HG03097 (cell line): ENCODE data around the gene SDC3.
"Not testable (repeated sequence)": the region's sequence is repeated elsewhere in the genome, so short reads cannot be mapped to it uniquely, and the experiment has no call there.

Experiments used
- ATAC-seq: cut with Tn5 transposase; IDR thresholded peaks from one replicate; pipeline ENCODE4 v1.9.1; 2021; ENCODE audit not compliant: unreplicated experiment, low FRiP score

SDC3 gene

DNA sequence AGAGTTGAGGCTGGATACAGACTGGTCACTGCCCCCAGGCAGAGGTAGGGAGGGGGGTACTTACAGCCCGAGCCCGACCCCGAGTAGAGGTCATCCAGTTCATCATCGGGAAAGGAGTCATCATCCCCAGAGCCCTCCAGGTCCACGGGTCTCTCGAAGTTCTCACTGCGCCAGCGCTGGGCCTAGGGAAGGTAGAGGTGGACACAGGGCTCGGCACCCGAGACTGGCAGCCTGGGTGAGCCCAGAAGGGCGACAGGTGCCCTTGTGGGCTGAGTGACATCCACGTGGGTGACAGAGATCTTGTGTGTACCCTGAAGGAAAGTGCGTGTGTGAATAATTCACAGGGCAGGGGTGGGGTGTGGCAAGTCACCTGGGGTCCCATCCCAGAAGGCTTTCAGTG lies 30.0 kb downstream of the SDC3 start:
- ATAC-seq = no peak

DNA sequence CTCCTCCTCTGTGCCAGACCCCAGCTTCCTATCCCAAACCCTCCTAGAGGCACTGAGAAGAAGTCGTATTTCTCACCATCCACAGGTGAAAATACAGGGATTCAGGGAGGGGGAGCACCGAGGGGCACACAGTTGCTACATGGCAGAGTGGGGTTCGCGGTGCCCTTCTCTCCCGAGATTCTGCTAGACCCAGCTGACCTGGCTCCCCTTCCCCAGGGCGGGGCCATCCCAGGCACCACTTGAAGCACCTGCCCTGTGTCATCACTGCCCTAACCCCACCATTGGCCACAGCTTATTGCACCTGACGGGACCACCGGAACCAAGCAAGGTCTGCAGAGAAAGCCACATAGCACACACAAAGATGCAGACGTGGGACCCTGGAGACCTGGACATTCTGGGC lies 30.5 kb downstream of the SDC3 start:
- ATAC-seq = no peak

DNA sequence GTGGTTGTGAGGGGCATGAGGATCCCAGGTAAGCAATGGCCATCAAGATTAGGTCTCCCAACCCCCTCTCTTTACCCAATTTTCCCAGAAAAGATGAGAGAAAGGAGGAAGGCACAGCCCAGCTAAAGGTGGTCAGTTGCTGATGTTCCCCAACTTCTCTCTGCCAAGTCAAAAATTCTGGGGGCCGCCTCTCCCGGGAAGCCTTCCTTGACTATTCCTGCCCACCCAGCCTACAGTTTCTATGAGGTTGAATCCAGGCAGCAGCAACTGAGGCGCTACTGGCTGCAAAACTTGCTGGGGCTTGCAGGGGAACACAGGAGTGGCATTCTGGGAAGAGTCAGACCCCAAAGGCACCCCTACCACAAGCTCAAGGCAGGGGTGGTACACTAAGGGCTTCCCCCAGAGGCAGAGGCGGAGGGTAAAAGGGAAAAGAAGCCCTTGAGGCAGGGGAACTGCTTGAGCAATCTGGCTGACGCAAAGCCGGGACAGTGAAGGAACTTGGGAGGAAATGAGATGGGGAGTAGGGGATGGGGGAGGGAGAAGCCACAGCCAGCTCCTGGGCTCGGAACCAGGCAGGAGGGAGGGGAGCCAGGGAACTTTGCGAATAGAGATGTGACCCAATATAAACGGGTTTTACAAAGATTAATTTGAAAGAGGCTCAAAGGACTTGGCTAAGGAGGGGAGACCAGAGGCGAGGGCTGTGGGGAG lies 31.2 kb downstream of the SDC3 start:
- ATAC-seq = no peak

DNA sequence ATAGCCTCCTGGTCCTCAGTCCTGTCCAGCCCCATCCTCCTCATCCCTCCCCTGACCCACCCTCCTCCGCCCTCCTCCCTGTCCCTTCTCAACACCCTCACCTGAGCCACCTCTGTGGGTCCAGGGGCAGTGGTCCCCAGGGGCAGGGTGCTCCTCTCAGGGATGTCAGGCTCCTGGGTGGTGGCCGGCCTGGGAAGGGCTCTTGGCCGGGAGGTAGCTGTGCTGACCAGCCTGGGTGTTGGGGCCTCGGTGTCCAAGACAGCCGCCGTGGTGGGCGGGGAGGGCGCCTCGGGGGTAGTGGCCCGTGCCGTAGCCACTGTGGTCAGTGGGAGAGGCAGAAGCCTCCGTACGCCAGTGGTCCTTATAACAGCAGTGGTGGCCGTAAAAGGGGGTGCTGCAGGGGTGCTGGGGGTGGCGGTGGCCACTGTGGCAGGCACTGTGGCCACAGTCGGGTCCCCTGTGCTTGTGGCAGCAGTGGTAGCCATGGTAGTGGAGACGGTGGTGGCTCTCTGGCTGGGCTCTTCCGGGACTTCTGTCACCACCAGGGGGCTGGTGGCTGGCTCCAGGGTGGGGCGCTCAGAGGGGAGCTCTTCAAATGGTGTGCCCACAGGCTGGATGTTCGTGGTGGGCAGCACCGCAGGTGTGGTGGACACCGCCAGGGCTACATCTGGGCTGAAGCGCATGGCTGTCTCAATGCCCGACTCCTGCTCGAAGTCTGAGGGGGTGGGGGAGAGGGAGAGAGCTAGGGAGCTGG lies 31.9 kb downstream of the SDC3 start:
- ATAC-seq = no peak

DNA sequence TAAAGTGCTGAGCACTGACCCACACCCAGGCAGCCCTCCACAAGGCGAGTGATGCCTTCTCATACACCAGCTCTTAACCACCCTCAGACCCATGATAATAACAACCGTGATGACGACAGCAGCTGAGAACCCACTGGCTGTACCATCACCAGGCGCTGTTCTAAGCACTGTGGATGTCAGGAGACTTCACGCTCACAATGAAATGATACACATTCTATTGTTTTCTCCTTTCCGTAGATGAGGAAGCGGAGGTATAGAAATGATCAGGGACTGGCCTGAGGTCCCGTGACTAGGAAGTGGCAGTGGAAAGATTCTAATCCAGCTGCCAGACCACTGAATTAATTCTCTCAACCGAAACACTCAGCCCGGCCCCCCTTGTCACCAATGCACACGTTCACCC lies 32.6 kb downstream of the SDC3 start:
- ATAC-seq = no peak

DNA sequence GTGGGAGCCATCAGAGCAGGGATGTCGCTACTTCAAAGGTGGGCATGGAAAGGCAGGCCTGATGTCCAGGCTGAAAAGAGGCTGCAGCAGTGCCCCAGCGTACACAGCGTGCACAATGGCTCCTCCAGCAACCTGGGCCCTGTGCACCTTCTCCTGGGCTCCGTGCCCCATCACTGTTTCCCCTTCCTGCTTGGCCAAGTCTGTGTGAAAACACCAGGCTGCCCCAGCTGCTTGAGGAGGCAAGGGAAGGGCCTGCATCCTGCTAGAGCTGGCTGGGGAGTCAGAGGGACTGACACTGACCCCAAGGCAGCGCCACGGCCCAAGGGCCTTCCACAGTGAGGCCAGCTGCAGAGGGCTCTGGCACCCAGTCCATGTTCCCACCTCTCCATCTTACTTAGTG lies 33.4 kb downstream of the SDC3 start:
- ATAC-seq = no peak

DNA sequence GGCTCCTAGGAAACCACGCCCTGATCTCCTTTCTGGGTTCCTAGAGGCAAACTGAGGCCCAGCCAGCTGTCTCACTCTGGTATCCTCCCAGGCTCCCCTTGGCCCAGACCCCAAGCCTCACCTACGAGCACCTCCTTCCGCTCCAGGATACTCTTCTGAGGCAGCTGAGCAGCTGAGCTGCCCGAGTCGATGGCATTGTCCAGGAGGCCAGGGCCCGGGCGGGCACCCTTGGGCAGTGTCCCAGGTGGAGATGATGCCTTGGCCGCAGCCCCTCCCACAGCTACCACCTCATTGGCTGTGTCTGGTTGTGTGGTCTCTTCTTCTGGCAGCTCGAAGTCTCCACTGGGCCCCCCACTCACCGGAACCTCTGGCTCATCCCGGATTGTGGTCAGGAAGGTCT lies 34.4 kb downstream of the SDC3 start:
- ATAC-seq = no peak

DNA sequence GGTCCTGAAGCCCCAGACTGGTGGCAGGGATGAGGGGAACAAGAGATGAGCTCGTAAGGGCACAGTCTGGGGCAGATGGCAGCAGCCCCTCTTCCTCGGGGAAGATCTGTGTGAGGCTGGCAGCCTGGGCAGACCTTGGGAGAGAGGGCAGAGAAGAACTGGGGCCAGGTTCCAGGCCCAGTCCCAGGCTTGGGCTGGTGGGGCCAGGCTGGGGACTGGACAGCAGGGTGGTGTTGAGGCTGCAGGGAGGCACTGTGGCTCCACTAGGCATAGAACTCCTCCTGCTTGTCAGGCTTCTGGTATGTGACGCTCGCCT lies 35.7 kb downstream of the SDC3 start:
- ATAC-seq = no peak

DNA sequence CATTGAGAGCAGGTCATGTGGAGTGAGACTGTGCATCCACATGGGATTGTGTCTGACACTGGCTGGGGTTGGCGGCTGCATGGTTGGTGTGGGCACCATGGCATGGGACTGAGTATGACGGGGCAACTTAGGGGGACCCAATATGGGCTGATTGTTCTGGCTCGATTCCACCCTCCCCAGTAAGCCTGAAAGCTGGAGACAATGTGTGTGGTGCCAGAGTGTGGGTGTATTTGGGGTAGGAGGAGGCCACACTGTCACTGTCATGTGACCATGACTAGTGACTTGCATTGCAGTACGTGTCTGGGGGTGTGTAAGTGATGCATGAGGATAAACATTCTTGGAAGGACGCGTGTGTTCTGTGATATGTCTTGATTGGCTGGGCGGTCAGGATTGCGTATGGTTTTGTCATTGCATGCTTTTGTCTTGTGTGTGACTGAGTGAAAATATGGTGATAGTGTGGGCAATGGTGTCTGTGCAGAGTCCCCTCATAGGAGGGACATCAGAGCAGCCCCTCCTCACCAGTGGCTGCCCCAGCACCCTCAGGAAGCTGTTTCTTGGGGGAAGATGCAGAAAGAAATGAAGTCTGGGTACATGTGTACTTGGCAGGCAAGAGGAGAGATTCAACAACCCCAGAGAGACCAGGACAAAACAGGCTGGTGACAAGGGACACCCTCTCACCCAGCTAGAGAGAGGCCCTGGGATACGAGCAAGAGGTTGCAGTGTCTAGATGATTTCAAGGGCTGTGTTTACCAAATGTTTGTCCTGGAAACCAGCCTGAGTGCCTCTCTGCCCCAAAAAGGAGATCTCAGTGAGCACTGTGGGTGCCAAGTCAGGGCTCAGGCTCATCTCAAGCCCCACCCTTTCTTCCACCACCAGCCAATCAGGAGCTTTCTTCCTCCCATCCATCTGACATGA lies 36.3 kb downstream of the SDC3 start:
- no peak for ATAC-seq

DNA sequence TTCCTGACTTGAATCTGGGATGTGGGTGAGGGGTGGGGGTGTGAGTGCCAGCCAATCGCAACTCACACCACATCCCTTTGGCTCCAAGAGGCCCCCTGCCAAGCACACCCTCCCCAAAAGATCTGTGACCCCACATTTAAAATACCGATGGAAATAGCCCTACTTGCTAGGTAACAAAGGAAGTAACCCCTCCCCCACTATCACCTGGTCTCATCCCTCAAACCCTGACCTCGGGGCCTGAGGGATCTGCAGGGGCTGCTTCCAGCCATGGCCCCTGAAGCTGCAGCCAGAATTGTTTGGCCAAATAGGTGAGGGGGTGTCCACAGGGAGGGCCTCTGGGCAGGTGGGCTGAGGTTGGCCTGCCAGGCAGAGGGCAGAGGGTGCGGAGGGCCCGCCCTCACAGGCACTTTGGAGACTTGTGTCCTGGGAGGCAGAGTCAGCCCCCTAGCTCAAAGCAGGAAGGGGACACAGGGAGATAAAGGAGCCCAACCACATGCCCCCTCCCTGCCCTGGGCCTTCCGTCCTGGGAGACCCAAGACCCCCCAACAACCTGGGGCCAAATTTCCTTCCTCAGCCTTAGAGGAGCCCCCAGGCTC lies 37.2 kb downstream of the SDC3 start:
- no peak for ATAC-seq

DNA sequence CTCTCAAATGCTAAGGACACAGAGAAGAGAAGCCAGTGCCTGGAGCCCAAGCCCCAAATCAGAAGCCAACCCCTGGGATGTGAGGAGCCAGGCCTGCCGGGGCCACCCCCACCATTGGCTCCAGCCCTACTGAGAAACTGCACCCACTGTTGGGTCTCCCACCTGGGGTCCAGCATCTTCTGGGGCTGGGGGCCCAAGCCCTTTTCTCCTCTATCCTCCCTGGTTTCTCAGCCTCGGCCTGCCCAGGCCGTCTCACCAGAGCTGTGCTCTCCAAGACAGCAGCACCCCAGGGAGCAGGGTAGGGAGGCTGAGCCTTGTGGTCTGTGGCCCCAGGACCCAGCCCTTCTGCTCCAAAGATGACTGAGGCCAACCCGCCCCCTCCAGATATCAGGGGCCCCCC lies 37.9 kb downstream of the SDC3 start:
- ATAC-seq = no peak

DNA sequence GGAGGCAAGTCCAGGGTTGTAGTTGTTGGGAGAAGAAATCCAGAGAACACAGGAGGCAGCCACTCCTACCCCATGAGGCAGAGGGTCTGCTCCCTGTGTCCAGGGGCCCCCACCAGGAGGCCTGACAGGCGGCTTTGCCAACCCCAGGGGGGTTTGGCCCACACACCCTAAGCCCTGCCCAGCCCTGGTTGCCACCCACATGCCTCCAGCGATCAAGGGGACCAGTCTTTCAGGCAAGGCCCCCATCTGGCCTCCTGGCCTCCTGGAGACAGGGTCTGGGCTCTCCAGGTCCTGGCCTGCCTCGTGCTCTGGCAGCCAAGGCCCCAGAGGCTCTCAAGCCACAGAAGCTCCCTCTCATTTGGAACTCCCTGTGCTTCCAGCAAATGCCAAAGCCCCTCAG lies 38.5 kb downstream of the SDC3 start:
- ATAC-seq = no peak

DNA sequence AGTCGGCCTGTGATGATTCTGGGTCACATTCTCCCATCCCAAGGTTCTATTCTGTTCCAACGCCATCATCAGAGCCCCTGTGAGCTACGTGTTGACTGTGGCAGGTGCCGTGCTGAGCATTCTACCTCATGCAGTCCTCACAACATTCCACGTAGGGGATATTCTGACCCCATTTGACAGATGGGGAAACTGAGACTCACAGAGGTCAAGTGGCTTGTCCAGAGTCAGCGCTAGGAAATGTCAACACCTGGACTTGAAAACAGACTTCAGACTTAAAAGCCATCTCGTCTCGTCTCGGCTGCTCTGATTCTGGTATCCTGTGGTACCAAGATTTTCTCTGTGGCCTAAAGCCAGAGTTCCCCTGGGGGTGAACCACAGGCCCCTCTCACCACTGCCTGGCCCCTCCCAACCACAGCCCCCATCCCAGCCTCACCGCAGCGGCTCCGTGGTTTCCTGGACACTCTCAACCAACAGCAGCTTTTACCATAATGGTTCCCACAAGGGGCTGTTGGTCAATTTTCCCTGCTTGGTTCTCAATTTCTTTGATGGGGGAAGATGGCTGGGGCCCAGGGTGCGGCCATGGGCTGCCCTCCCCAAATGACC lies 39.6 kb downstream of the SDC3 start:
- no peak for ATAC-seq

DNA sequence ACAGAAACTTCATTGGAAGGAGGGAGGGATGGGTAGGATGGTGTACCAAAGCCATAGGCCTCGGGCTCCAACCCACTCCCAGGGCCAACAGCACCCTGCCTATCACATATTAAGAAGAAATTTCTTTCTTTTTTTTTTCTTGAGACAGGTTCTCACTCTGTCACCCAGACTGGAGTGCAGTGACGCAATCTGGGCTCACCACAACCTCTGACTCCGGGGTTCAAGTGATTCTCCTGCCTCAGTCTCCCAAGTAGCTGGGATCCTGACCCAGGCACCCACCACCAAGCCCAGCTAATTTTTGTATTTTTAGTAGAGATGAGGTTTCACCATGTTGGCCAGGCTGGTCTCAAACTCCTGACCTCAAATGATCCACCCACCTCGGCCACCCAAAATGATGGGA lies 40.5 kb downstream of the SDC3 start:
- ATAC-seq = not testable (repeated sequence)

DNA sequence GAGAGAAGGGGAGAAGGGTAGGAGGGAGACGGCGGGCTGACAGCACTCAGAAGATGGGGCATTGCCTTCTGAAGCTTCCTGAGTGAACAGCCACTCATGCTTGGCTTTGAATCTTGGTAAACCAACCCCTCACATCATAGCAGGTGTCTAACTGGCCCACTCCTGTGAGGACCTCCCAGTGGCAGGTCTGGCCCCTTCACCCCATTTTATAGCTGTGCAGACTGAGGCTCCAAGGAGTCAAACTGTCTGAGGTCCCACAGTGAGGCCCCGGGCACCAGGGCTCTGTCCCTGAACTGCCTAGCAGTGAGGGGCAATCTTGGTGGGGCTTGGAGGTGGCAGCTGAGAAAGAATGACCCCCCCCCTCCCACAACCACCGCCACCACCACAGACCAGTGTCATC lies 41.0 kb downstream of the SDC3 start:
- ATAC-seq = no peak

DNA sequence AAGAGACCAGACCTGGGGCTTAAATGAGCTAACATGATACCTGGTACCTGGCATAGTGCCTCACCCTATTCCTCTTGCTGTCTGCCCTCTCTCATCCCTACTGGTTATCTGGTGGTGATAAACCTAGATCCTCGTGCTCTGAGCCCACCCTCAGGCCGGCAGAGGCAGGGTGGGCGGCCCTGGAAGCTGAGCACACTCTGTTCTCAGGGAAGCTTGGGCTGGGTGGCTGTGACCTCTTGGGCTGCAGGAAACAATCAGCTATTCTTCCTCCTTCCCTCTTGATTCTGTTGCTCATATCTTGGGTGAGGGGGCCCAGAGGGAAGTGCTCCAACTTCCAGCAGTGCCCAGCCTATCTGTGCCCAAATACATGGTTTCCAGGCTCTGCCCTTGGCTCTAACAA lies 42.0 kb downstream of the SDC3 start:
- ATAC-seq = no peak

DNA sequence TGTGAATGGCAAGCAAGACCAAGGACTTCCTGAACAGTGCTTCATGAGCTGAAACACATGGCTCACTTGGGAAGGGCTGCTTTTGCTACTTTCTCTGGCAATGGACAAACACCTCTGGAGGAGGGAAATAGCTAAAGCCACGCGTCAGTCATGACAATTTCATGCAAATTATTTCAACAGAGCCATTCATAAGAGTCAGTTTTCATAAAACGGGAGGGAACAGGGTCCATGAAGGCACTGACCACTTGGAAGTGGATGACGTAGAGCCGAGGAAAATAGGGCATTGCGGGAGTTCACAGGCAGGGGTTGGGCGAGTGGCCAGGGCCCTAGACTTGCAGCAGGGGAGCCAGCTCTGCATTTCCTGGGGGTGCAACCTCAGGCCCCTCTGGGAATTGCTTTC lies 43.9 kb downstream of the SDC3 start:
- ATAC-seq = no peak

DNA sequence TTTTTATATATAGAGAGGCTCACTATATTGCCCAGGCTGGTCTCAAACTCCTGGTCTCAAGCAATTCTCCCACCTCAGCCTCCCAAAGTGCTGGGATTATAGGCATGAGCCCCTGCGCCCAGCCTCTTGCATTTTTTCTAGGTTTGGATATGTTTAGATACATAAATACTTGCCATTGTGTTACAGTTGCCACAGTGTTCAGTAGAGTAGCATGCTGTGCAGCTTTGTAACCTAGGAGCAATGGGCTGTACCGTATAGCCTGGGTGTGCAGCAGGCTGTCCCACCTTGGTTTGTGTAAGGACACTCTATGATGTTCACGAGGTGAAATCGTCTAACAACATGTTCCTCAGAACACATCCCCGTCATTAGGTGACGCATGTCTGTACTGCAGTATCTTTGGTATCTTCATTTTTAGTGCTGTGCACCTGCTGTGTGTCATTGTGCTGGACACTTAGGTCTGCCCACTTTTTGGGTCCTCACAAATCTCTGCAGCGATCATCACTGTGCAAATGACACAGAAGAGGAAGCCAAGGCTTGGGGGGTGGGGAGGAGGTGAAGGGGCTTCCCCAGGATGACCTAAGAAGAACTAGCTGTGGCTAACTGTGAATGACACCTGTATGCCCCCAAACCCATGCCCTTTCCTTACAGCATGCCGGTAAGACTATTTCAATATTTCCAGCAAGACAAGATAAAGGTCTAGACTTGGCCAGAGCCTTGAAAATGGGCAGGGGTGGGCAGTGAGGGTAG lies 44.5 kb downstream of the SDC3 start:
- ATAC-seq = no peak

DNA sequence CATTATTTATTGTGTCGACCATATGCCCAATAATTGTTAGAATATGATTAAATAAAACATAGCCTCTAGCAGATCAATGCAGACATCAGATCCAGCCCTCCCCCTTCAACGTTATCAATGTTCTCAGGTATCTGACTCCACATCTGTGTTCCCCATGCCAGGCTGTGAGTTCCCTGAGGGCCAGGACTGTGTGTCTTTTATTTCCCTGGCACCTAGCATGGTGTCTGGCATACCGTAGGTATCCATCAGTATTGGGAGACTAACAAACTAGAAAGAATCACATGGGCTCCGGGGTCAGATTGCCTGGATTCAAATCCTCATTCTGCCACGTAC lies 48.3 kb downstream of the SDC3 start:
- ATAC-seq = no peak

DNA sequence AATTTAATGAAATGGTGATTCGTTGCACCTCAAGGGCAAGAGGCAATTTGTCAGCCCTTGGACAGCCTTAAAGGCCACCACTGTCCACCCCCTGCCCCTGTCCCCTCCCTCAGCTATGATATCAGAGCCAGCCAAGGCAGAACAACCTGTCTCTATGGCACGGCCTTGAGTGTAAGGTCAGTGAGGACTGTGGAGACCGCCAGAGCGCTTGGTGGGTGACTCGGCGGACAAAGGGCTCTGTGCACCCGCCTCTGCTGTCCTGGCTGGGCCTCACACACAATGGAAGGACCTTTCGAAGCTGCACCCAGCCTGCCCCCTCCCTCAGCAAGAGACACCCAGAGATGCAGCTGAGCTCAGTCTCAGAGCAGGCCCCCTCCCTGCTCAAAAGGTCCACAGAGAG lies 50.6 kb downstream of the SDC3 start:
- ATAC-seq = no peak
